A549 (cell line): ENCODE measurements around the gene SBF2.

ENCODE experiments used
- CEBPB ChIP-seq, 2 experiments: fragments of >200 bp in 1 of 2; sonication (Bioruptor Twin) in 1 of 2; formaldehyde crosslinking in 1 of 2; IDR thresholded peaks; 2 replicates each; pipeline ENCODE4 v1.6.1; 2012 to 2016
- CHD2 ChIP-seq: fragments of 150-350 bp; IDR thresholded peaks from 2 replicates; pipeline ENCODE4 v1.6.1; 2014; ENCODE audit warnings: low read length; ENCODE audit not compliant: partially characterized antibody
- CTCF ChIP-seq: fragments of >200 bp; sonication (Bioruptor Twin); formaldehyde crosslinking; IDR thresholded peaks from 3 replicates; pipeline ENCODE4 v1.5.1; 2016
- ESRRA ChIP-seq: fragments of 150-350 bp; IDR thresholded peaks from 2 replicates; pipeline ENCODE4 v1.6.1; 2014; ENCODE audit warnings: mild to moderate bottlenecking, low read length, borderline replicate concordance
- HEYL ChIP-seq: fragments of 250-450 bp; sonication (Bioruptor Pico); IDR thresholded peaks from 2 replicates; pipeline ENCODE4 v1.8.0; 2021; ENCODE audit warnings: mild to moderate bottlenecking, moderate library complexity
- HMGXB4 ChIP-seq: fragments of 250-450 bp; sonication (Bioruptor Pico); IDR thresholded peaks from 2 replicates; pipeline ENCODE4 v1.5.0; 2021; ENCODE audit warnings: mild to moderate bottlenecking, moderate library complexity, borderline replicate concordance
- JUN ChIP-seq, 2 experiments: fragments of >200 bp; sonication (Bioruptor Twin); formaldehyde crosslinking; IDR thresholded peaks; 2 replicates in 1 of 2; 3 replicates in 1 of 2; pipeline ENCODE4 v1.6.1; 2016 to 2017
- MAFK ChIP-seq: fragments of 450-650 bp; IDR thresholded peaks from 2 replicates; pipeline ENCODE4 v1.6.1; 2014; ENCODE audit not compliant: partially characterized antibody
- PBX3 ChIP-seq: IDR thresholded peaks from 2 replicates; pipeline ENCODE4 v1.6.1; 2012
- POLR2A ChIP-seq: IDR thresholded peaks from 2 replicates; pipeline ENCODE4 v1.6.1; 2012; ENCODE audit warnings: mild to moderate bottlenecking, low read length
- REST ChIP-seq: fragments of 200-600 bp; sonication (generic); IDR thresholded peaks from 2 replicates; pipeline ENCODE4 v1.6.1; 2016; ENCODE audit warnings: antibody characterized with exemption, mild to moderate bottlenecking, moderate library complexity
- TFCP2L1 ChIP-seq: fragments of 250-450 bp; sonication (Bioruptor Pico); IDR thresholded peaks from 2 replicates; pipeline ENCODE4 v1.5.0; 2021; ENCODE audit warnings: mild to moderate bottlenecking

- TF ChIP-seq CTCF = no peak
- no peak for TF ChIP-seq PBX3
- no peak for TF ChIP-seq CHD2
- no peak for TF ChIP-seq HEYL (CRISPR knock-in tag)
- no peak for TF ChIP-seq POLR2A
- no peak for TF ChIP-seq HMGXB4 (CRISPR knock-in tag)
- TF ChIP-seq JUN (IDR thresholded peaks at IDR 0.05) = no peak
- TF ChIP-seq REST = no peak
- no peak for TF ChIP-seq TFCP2L1
- no peak for TF ChIP-seq ESRRA
- TF ChIP-seq CEBPB (IDR thresholded peaks at IDR 0.05) = no peak
- TF ChIP-seq MAFK = no peak
Measured at GRCh38 chr11:9754010-9754471, 540.0 kb downstream of the SBF2 start.
